Effector memory CD8-positive, alpha-beta T cell (primary cell): ENCODE data around the gene FAM221B.

Experiments used
- ATAC-seq: fragments of 150-1000 bp; cut with Tn5 transposase; replicated peaks from 2 replicates; pipeline ENCODE4 v1.10.0; 2021; ENCODE audit warnings: mild to moderate bottlenecking, moderate library complexity
- DNase-seq, 3 experiments: peaks; one replicate each; pipeline ENCODE4 v3.0.0; 2021
- H3K27ac Mint-ChIP-seq, 2 donors: one replicate each; pipeline ENCODE4 v1.8.0; 2022; ENCODE audit warnings: mild to moderate bottlenecking in 2 of 2, mixed read lengths in 2 of 2, moderate library complexity in 2 of 2
- H3K27me3 Mint-ChIP-seq, 2 donors: one replicate each; pipeline ENCODE4 v1.8.0; 2022; ENCODE audit warnings: mixed read lengths in 2 of 2
- H3K36me3 Mint-ChIP-seq: one replicate; pipeline ENCODE4 v1.8.0; 2022; ENCODE audit warnings: mild to moderate bottlenecking, moderate library complexity, mixed read lengths; ENCODE audit not compliant: insufficient read depth
- H3K4me1 Mint-ChIP-seq, 2 donors: one replicate each; pipeline ENCODE4 v1.8.0; 2022; ENCODE audit warnings: low read depth in 2 of 2, mixed read lengths in 2 of 2
- H3K4me3 Mint-ChIP-seq, 2 donors: one replicate each; pipeline ENCODE4 v1.8.0; 2022; ENCODE audit warnings: mild to moderate bottlenecking in 2 of 2, mixed read lengths in 2 of 2, moderate library complexity in 2 of 2
- H3K9me3 Mint-ChIP-seq, 2 donors: one replicate each; pipeline ENCODE4 v1.8.0; 2022; ENCODE audit warnings: mixed read lengths in 2 of 2

Gene FAM221B

DNA sequence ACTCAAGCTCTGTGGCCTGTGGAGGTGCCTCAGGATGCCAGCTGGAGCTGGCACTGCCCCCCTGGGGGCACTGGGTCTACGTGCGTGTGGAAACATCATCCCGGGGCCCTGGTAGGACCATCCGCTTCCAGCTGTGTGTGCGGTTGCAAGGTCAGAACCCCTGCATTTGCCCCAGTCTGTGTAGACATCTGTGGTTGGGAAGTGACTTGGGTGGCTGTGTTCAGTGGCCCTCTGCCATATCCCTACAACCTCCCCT lies 13.0 kb upstream of the FAM221B start:
- DNase-seq (no peak), ATAC-seq (no peak)
- H3K27me3 Mint-ChIP-seq = peaks cover 0 to 7% of the 10 kb centered on the region in 2 donors
- H3K4me1 Mint-ChIP-seq = peaks cover 14% of the 10 kb centered on the region in 2 donors
- H3K36me3 Mint-ChIP-seq = peaks cover 6% of the 10 kb centered on the region
- no peak overlapping the region for H3K27ac Mint-ChIP-seq
- no peaks in the 10 kb centered on the region for H3K9me3 Mint-ChIP-seq
- no peak overlapping the region for H3K4me3 Mint-ChIP-seq

DNA sequence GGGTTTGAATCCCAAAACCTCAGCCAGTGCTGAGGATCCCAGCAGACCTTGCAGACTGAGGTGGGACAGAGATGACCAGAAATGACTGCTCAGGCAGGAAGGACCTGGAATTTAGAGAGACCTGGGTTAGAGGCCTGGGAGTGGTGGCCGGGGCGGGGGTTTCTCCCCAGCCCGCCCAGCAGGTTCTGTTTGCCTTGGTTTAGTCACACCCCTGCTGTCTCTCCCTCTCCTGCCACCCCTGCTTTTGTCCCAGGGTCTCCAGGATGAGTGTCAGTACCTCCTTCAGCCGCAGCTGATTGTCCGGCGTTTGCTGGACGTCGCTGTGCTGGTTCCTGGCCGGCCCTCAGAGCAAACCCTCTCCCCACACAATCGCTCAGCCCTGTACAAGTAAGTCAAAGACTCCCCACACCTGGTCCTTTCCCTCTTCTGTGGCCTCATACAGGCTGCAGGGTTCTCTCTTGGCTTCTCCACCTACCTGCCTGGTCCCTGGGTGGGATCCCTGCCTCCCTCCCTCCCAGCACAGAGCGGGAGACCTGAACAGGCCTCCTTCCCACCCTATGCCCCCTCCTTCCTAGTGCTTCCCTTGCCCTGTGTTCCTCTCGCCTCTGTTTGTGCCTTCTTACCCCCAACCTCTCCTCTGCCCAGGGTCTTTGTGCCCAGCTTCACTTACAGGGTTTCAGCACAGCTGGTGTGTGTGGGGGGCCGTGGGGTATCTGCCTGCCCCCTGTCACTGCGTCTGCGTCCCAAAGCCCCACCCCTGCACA lies 12.5 kb upstream of the FAM221B start:
- H3K4me3 Mint-ChIP-seq = no peak overlapping the region
- peaks cover 6% of the 10 kb centered on the region for H3K36me3 Mint-ChIP-seq
- H3K27me3 Mint-ChIP-seq = peaks cover 0 to 7% of the 10 kb centered on the region in 2 donors
- H3K9me3 Mint-ChIP-seq = no peaks in the 10 kb centered on the region
- ATAC-seq (no peak), DNase-seq (no peak)
- peaks cover 14% of the 10 kb centered on the region in 2 donors for H3K4me1 Mint-ChIP-seq
- no peak overlapping the region for H3K27ac Mint-ChIP-seq

DNA sequence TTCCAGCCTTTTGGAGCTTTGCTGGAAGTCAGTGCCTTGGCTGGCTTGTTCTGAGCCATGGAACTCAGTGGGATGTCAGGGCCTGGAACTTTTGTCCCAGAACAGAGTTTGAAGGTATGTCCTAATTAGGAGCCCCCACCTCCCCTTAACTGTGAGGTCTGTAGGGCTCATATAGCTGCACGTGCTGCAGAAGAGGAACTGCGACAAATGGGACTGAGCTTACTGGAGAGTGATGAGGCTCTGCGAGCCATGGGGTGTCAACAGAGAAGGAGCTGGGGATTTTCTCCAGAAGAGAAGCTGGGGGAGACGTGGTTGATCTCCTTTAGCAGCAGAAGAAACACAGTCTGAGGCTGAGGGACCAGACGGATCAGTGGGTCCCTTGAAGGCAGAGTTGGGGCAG lies 11.4 kb upstream of the FAM221B start:
- ATAC-seq (no peak), DNase-seq (no peak)
- peaks cover 0 to 7% of the 10 kb centered on the region in 2 donors for H3K27me3 Mint-ChIP-seq
- H3K27ac Mint-ChIP-seq = peak overlapping the region in 1 of 2 donors; percentile 5
- H3K9me3 Mint-ChIP-seq = no peaks in the 10 kb centered on the region
- H3K36me3 Mint-ChIP-seq = peaks cover 4% of the 10 kb centered on the region
- no peak overlapping the region for H3K4me3 Mint-ChIP-seq
- peaks cover 5 to 8% of the 10 kb centered on the region in 2 donors for H3K4me1 Mint-ChIP-seq

DNA sequence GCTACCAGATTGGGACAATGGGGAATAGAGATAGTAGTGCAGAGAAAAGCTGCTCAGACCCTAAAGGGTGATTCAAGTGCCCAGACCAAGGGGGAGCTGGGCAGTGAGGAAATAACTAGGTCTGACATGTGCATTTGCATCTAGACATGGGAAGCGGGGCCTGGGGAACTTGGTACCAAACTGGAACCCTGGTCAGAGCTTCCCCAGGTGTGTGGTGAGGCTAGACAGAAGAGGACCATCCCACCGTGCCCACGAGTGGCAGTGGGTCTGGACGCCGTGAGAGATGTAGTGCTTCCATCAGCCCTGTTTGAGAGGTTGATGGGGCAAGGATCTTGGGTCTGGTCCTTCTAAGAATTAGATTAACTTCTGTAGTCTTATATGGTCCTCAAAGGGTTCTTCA lies 8.1 kb upstream of the FAM221B start:
- H3K9me3 Mint-ChIP-seq = no peaks in the 10 kb centered on the region
- peaks cover 2% of the 10 kb centered on the region for H3K36me3 Mint-ChIP-seq
- ATAC-seq = no peak
- H3K4me1 Mint-ChIP-seq = peaks cover 0 to 6% of the 10 kb centered on the region in 2 donors
- DNase-seq = no peak
- no peak overlapping the region for H3K27ac Mint-ChIP-seq
- peaks cover 0 to 7% of the 10 kb centered on the region in 2 donors for H3K27me3 Mint-ChIP-seq
- no peak overlapping the region for H3K4me3 Mint-ChIP-seq

DNA sequence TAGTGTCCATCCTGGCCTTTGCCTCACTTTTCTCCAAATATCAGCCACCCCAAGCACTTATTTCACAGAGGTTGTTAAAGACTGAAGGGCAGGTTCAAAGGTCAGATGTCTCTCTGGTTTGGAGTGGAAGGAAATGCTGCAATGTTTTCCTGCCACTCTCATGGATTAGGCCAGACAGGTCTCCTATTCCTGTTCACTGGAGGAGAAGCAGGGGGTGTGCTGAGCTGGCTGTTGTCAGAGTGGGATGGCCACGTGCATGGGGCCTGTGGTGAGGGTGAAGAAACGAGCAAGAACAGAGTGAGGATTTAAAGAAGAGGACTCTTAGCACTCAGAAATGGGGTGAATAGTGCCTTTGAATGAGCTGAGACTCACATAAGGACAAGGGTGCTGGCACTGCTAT lies 7.2 kb upstream of the FAM221B start:
- no peak for ATAC-seq
- peaks cover 4 to 12% of the 10 kb centered on the region in 2 donors for H3K4me1 Mint-ChIP-seq
- peaks cover 2% of the 10 kb centered on the region for H3K36me3 Mint-ChIP-seq

DNA sequence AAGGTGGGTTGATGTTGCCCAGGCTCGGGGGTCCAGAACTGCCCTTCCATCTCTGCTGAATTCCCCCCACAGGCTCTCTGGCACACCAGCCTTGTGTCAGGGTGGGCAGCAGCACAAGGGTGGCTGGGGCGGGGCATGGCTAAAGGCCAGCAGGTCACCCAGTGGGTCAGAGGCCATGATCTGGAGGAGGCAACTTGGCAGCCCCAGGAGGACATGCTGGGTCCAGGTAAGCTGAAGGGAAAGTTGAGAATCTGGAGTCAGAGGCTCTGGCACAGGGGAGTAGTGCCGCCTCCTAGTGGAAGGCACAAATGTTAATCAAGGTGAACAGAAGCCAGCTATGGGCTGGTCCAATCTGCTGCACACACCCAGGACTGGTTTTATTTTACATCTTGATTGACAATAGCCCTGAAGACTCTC lies 6.7 kb upstream of the FAM221B start:
- DNase-seq (no peak), ATAC-seq (peak; percentile 45)
- Mint-ChIP-seq H3K4me1 (peaks cover 9 to 17% of the 10 kb centered on the region in 2 donors), H3K27me3 (peaks cover 0 to 4% of the 10 kb centered on the region in 2 donors), H3K27ac (no peak overlapping the region), H3K36me3 (peaks cover 2% of the 10 kb centered on the region), H3K9me3 (no peaks in the 10 kb centered on the region), H3K4me3 (no peak overlapping the region)

More for the DNA sequence above, 7.2 kb upstream of the FAM221B start:
- H3K27ac Mint-ChIP-seq = no peak overlapping the region
- H3K4me3 Mint-ChIP-seq = no peak overlapping the region
- no peak for DNase-seq
- no peaks in the 10 kb centered on the region for H3K9me3 Mint-ChIP-seq
- peaks cover 0 to 7% of the 10 kb centered on the region in 2 donors for H3K27me3 Mint-ChIP-seq

DNA sequence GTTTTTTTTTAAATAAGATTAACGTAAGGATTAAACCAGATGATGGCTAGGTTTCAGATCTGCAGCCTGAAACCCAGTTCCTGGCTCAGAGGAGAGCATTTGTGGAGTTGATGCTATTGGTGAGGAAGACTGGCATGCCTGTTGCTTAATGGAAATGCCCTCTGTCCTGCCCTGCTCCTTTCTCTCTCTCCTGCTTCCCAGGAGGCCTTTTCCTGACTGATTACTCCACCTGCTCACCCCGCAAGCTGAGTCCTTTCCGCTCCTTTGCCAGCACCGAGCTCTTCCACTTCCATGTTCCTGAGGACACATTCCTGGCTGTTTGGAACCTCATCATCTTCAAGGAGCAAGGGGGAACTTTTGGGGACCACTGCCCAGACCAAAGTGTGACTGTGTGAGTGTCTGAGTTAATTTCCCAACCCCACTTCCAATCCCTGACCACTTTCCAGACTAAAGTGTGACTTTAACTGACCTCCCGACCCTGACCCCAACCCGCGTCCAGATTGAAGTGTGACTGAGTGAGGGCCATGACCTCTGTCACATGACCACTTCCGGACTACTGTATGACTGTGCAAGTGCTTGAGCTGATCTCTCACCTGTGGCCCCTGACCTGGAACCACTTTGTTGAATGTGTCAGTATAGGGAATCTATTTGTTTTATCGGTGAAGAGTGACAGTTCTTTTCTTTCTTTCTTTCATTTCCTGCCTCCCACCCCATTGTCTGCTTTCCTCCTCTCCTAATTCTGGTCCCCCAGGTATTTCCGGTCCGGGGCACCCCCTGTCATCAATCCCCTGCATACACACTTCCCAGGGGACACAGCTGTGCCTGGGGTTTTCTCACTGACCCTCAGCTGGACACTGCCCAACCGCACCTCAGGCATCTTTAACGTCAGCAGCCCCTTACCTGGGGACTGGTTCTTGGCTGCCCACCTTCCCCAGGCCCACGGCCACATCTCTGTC lies 6.0 kb upstream of the FAM221B start:
- ATAC-seq = no peak
- H3K4me3 Mint-ChIP-seq = no peak overlapping the region
- H3K27me3 Mint-ChIP-seq = no peaks in the 10 kb centered on the region
- peak overlapping the region in 1 of 2 donors; percentile 72 for H3K27ac Mint-ChIP-seq
- H3K36me3 Mint-ChIP-seq = peaks cover 6% of the 10 kb centered on the region
- no peak for DNase-seq
- no peaks in the 10 kb centered on the region for H3K9me3 Mint-ChIP-seq
- H3K4me1 Mint-ChIP-seq = peaks cover 16 to 20% of the 10 kb centered on the region in 2 donors

DNA sequence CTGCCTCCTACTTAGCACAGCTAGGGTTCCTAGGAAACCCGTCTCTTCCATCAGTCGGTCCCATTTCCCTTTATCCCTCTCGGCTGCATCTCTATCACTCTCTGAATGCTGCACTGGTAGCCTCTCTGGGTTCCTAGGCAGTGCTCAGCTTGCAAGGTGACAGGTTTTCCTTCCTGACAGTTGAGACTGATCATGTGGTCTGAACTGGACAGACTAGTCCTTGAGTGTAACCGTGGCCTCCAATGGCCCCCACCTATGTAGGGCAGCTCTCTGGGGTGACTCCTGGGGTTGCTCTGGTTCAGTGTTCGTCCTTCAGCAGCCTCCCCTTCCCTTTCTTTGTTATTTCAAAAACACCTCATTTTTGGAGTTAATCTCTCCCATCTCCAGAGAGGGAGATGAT lies 4.3 kb upstream of the FAM221B start:
- H3K27me3 Mint-ChIP-seq = no peaks in the 10 kb centered on the region
- H3K4me3 Mint-ChIP-seq = no peak overlapping the region
- peaks cover 15% of the 10 kb centered on the region for H3K36me3 Mint-ChIP-seq
- H3K9me3 Mint-ChIP-seq = no peaks in the 10 kb centered on the region
- no peak overlapping the region for H3K27ac Mint-ChIP-seq
- DNase-seq (no peak), ATAC-seq (no peak)
- H3K4me1 Mint-ChIP-seq = peaks cover 27 to 29% of the 10 kb centered on the region in 2 donors

DNA sequence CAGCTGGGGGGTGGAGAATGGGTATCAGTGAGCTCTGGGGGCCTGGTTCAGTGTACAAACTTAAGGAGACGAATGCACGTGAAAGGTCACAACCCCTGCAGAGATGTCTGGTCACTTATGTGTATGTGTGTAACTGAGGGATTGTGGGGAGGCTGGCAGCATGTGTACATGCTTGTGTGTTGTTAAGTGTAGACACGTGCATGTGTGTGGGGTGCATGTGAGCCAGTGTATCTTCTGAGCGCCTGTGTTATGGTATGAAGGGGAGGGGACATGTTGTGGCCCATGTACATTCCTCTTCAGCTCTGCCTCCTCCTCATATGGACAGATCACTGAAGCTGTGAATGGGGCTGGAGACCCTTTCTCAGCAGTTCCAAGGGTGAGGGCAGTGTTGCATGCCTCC lies 2.5 kb upstream of the FAM221B start:
- Mint-ChIP-seq H3K36me3 (peaks cover 12% of the 10 kb centered on the region), H3K27ac (no peak overlapping the region), H3K9me3 (no peaks in the 10 kb centered on the region), H3K4me3 (no peak overlapping the region), H3K4me1 (peaks cover 30 to 32% of the 10 kb centered on the region in 2 donors), H3K27me3 (no peaks in the 10 kb centered on the region)
- ATAC-seq (no peak), DNase-seq (no peak)

DNA sequence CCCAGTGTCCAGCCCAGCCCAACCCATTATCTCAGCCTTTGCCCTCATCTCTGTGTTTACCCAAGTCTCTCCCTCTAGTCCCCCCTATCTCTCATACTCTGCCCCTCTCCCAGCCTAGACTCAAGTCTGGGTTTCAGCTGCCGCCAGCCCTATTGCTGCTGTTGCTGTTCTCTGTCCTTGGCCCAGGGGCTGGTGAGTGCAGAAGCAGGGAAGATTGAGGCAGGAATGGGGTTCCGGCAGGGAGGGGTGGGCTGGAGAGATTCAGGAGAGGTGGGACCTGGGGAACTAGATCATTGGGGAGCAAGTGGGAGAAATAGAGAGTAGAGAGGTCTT lies 1.2 kb upstream of the FAM221B start:
- H3K36me3 Mint-ChIP-seq = peaks cover 12% of the 10 kb centered on the region
- H3K4me1 Mint-ChIP-seq = peaks cover 32% of the 10 kb centered on the region in 2 donors
- no peak for ATAC-seq
- H3K27me3 Mint-ChIP-seq = no peaks in the 10 kb centered on the region
- H3K9me3 Mint-ChIP-seq = no peaks in the 10 kb centered on the region
- peak overlapping the region; percentile 92 to 97 for H3K27ac Mint-ChIP-seq
- peak overlapping the region; percentile 90 to 99 for H3K4me3 Mint-ChIP-seq
- no peak for DNase-seq

DNA sequence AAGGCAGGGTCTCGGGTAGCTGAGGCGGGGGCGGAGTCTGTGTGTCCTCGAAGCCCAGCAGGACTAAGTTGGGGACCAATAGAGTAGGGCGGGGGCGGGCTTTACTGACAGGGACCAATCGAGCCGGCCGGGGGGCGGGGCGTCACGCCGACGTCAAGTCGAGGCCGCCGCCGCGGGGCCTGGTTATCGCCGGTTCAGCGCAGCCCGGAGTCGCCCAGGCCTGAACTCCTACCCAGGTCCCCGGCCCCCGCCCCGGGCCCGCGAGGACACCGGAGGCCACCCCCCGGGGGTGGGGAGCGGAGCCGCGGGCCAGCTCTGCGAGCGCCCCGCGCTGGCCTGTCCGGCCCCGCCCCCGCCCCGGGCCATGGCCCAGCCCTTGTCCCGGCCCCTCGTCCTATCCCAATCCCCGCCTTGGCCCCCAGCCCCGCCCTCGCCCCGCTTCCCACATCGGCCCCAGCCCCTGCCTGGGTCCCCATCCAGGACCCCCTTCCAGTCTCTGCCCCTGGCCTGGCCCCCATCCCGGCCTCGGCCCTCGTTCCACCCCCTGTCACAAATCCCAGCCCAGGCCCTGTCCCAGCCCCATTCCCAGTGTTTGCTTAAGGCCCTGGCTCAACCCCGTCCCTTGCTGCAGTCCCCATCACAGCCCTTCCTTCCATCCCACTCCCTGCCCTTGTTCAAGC lies 692 bp upstream of the FAM221B start, which contains the start of gene TMEM8B:
Gene TMEM8B, plus strand, starts transcription at position 145 of the 680 bp plus-strand sequence. Its CDS starts 220 bp downstream, at position 365.
- Mint-ChIP-seq H3K9me3 (no peaks in the 10 kb centered on the region), H3K4me1 (peaks cover 32% of the 10 kb centered on the region in 2 donors), H3K4me3 (peak within 1 kb of the TSS; percentile 90 to 99), H3K27me3 (no peaks in the 10 kb centered on the region), H3K27ac (peak within 1 kb of the TSS; percentile 92 to 97), H3K36me3 (peaks cover 12% of the 10 kb centered on the region)
- ATAC-seq (peak; percentile 92), DNase-seq (peak; percentile 86 to 87 (median 87))

DNA sequence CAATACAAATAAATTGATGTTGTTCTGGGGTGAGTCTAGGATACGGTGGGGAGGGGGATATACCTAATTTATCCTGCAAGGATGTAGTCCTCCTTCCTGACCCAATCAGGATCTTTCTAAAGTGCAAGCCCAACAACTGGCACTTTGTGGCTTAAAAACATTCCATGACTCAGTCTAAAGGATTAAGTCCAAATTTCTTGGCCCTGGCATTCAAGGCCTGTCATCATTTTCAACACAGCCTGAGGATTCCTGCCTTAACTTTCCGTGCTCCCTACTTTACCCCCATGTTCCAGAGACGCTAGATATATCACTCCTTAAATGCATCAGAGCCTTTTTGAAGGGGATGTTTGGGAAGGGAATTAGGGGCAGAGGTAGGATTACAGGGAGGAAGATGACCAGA lies 1.0 kb downstream of the FAM221B start:
- Mint-ChIP-seq H3K36me3 (peaks cover 12% of the 10 kb centered on the region), H3K27ac (peak overlapping the region in 1 of 2 donors; percentile 97), H3K27me3 (peaks cover 0 to 6% of the 10 kb centered on the region in 2 donors), H3K9me3 (no peaks in the 10 kb centered on the region), H3K4me3 (peak overlapping the region; percentile 90 to 99), H3K4me1 (peaks cover 32% of the 10 kb centered on the region in 2 donors)
- ATAC-seq (no peak), DNase-seq (no peak)

DNA sequence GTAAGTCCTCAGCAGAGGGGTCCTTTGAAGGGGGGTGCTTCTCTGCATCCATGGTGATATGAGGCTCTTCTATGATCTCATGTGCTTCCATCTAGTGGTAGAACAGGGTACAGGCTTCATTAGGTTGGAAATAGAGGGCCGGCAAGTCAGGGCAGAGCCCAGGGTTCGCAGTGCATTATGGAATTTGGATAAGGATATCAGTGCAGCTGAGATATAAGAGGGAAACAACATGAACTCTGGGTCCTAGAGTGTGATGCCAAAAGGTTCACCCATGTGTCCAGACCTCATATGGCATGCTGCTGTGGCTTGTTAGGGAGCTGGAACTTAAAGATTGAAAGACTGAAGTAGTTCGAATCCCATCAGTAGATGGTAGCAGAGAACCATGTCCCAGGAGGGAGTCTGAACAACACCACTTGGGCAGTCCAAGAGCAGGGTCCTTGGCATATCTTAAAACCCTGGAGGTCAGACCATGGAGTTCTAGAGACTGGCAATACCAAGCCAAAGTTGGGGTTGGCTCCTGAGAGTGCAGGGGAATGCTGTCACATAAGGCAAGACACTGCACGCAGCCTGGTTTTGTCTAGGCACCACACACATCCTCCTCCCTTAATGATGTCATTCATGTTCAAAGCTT lies 2.3 kb downstream of the FAM221B start:
- H3K4me3 Mint-ChIP-seq = no peak overlapping the region
- no peak overlapping the region for H3K27ac Mint-ChIP-seq
- H3K27me3 Mint-ChIP-seq = peaks cover 0 to 6% of the 10 kb centered on the region in 2 donors
- no peaks in the 10 kb centered on the region for H3K9me3 Mint-ChIP-seq
- DNase-seq (peak; percentile 36 to 42 (median 40)), ATAC-seq (peak; percentile 38)
- H3K4me1 Mint-ChIP-seq = peaks cover 28 to 32% of the 10 kb centered on the region in 2 donors
- H3K36me3 Mint-ChIP-seq = peaks cover 12% of the 10 kb centered on the region
